Activated CD4-positive, CD25-positive, alpha-beta regulatory T cell (primary cell): Measurements from ENCODE around the gene ABCC6.
"Not testable (repeated sequence)": the region's sequence is repeated elsewhere in the genome, so short reads cannot be mapped to it uniquely, and the experiment has no call there.

Experiments
- DNase-seq, 4 experiments: peaks; one replicate each; lab custom pipeline; 2025; lab: John Stamatoyannopoulos, UW

ABCC6 gene

GRCh38 chr16:16161319-16161718, 62.0 kb downstream of the ABCC6 start:
- DNase-seq, result no peak

- DNase-seq, result no peak
Measured at GRCh38 chr16:16159662-16160061, 63.6 kb downstream of the ABCC6 start.

- no peak for DNase-seq
Measured at GRCh38 chr16:16158741-16159374, 64.4 kb downstream of the ABCC6 start.

GRCh38 chr16:16158082-16158658, 65.1 kb downstream of the ABCC6 start:
- no peak for DNase-seq

GRCh38 chr16:16157166-16157565, 66.1 kb downstream of the ABCC6 start:
- no peak for DNase-seq

GRCh38 chr16:16155234-16155633, 68.1 kb downstream of the ABCC6 start:
- DNase-seq, result no peak

GRCh38 chr16:16154281-16154951, 68.9 kb downstream of the ABCC6 start:
- DNase-seq, result no peak

GRCh38 chr16:16153000-16153399, 70.3 kb downstream of the ABCC6 start:
- not testable (repeated sequence) for DNase-seq

GRCh38 chr16:16151315-16151714, 72.0 kb downstream of the ABCC6 start:
- no peak for DNase-seq

GRCh38 chr16:16150878-16151152, 72.5 kb downstream of the ABCC6 start:
- no peak for DNase-seq

GRCh38 chr16:16150117-16150877, 73.0 kb downstream of the ABCC6 start:
- DNase-seq, result no peak

- no peak for DNase-seq
Measured at GRCh38 chr16:16149710-16150116, 73.6 kb downstream of the ABCC6 start.

- DNase-seq, result no peak
Measured at GRCh38 chr16:16148755-16149154, 74.5 kb downstream of the ABCC6 start.

- DNase-seq, result not testable (repeated sequence)
Measured at GRCh38 chr16:16148000-16148599, 75.2 kb downstream of the ABCC6 start.

- no peak for DNase-seq
Measured at GRCh38 chr16:16147316-16147999, 75.8 kb downstream of the ABCC6 start.

GRCh38 chr16:16146380-16147315, 76.6 kb downstream of the ABCC6 start:
- DNase-seq, result no peak

GRCh38 chr16:16145286-16145685, 78.0 kb downstream of the ABCC6 start:
- no peak for DNase-seq

- no peak for DNase-seq
Measured at GRCh38 chr16:16144416-16144815, 78.9 kb downstream of the ABCC6 start.

- no peak for DNase-seq
Measured at GRCh38 chr16:16143931-16144330, 79.4 kb downstream of the ABCC6 start.

- DNase-seq, result no peak
Measured at GRCh38 chr16:16143038-16143763, 80.1 kb downstream of the ABCC6 start.
